Measurements from ENCODE around the gene CCDC66.
A peak's percentile ranks its signal among the peaks of the same experiment; 100 is the strongest.
"Not testable (repeated sequence)": the region's sequence is repeated elsewhere in the genome, so short reads cannot be mapped to it uniquely, and the experiment has no call there.

CCDC66 gene

DNA sequence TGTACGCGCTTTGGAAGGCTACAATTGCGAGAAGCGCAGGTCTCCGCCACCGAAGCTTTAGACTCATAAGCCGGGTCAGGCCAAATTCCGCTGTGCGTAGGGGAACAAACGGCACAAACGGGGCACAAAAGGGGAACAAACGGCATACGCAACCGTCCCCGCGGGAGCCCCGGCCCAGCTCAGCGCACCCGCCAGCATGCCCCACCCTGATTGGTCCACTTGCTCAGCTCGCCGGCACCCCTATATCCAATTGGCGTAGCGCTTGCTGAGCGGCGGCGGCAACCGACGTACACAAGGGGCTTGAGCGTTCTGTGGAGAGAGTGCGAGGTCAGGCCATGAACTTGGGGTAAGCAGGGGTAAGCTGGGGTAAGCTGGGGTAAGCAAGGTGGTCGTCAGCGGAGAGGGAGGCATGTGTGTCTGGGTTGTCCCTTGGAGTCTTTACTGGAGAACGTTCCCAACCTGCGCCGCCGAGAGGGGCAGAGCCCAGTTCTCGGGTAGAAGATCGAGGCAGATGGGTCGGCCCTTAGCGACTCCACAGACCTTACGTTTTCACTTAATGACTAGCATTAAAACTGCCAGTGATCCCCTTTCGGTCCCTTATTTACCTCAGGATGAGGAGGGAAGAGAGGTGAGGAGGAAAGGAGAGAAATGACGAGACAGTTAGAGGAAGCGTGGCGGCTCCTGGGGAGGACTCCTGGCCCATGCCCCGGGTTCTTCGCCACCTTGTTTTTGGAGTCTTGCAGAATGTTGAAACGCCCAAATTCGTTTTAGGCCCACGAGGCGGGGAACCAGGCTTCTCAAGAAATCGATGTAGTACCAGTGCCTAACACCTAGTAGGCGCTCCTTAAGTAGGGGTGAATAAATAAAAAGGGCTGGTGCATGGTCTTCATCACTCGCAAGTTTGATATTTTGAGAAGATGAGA lies at the start of gene CCDC66:
Gene CCDC66 (plus strand): TSS at position 268 of the 923 bp plus-strand sequence. CDS start 68 bp downstream, at position 336.
- Histone ChIP-seq H3K9ac (ENCODE audit: low read depth in 1 of 2, low read length in 2 of 2) (peak within 1 kb of the TSS; percentile 80 to 94), H3K36me3 (ENCODE audit: control insufficient read depth in 2 of 2, insufficient read depth in 2 of 2, low read length in 2 of 2) (peaks cover 5 to 9% of the 10 kb centered on the region in 2 donors), H3K9me3 (ENCODE audit: control insufficient read depth in 2 of 2, low read length in 2 of 2) (no peaks in the 10 kb centered on the region), H3K27me3 (ENCODE audit: control insufficient read depth in 2 of 2, insufficient read depth in 2 of 2, low read length in 2 of 2) (no peaks in the 10 kb centered on the region), H3K4me3 (ENCODE audit: low read length in 2 of 2) (peak within 1 kb of the TSS; percentile 99 to 100), H3K27ac (ENCODE audit: low read depth in 2 of 2, low read length in 2 of 2) (peak within 1 kb of the TSS; percentile 68 to 88), H3K4me1 (ENCODE audit: control insufficient read depth in 2 of 2, insufficient read depth in 2 of 2, low read length in 2 of 2) (peaks cover 5 to 6% of the 10 kb centered on the region in 2 donors)

DNA sequence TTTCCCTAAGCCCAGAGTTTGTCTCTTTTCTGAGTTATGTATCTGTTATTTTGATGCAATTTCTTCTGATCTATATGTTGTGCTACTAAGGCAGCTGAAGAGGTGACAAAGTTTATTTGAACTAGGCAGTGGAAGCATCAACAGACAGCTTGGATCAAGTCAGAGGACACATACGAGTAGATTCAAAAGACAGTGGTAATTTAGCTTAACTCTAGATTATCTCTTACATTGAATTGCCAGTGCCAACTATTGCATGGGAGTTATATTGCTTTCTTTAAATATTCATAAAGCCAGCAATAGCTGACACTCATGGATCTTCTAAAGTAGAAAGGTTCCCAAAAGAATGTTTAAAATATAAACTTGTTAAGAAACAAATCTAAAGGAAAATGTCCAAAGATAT lies 37.3 kb upstream of the CCDC66 start:
- Histone ChIP-seq H3K36me3 (ENCODE audit: control insufficient read depth in 2 of 2, insufficient read depth in 2 of 2, low read length in 2 of 2) (no peaks in the 10 kb centered on the region), H3K9ac (ENCODE audit: low read depth in 1 of 2, low read length in 2 of 2) (no peak overlapping the region), H3K4me1 (ENCODE audit: control insufficient read depth in 2 of 2, insufficient read depth in 2 of 2, low read length in 2 of 2) (no peaks in the 10 kb centered on the region), H3K4me3 (ENCODE audit: low read length in 2 of 2) (no peak overlapping the region), H3K9me3 (ENCODE audit: control insufficient read depth in 2 of 2, low read length in 2 of 2) (no peaks in the 10 kb centered on the region), H3K27ac (ENCODE audit: low read depth in 2 of 2, low read length in 2 of 2) (no peak overlapping the region), H3K27me3 (ENCODE audit: control insufficient read depth in 2 of 2, insufficient read depth in 2 of 2, low read length in 2 of 2) (no peaks in the 10 kb centered on the region)

DNA sequence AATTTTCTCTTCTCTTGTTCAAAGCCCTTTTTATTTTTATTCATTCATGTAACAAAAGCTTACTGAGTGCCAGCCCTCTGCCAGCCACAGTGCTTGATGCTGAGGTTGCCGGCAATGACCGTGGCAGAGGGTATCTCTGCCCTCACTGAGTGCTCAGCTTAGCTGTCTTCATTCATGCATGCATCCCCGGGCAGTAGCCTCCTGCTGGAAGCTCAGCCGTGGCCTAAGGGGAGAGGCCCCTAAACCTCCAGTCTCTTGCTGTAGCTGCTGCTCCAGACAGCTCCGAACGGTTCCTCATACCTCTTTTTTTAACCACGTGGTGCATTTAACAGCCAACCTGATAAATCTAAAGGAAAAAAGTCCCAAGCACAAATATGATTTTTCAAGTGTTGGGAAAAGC lies 34.6 kb upstream of the CCDC66 start:
- Histone ChIP-seq H3K4me1 (ENCODE audit: control insufficient read depth in 2 of 2, insufficient read depth in 2 of 2, low read length in 2 of 2) (peaks cover 0 to 6% of the 10 kb centered on the region in 2 donors), H3K36me3 (ENCODE audit: control insufficient read depth in 2 of 2, insufficient read depth in 2 of 2, low read length in 2 of 2) (no peaks in the 10 kb centered on the region), H3K9ac (ENCODE audit: low read depth in 1 of 2, low read length in 2 of 2) (no peak overlapping the region), H3K4me3 (ENCODE audit: low read length in 2 of 2) (no peak overlapping the region), H3K9me3 (ENCODE audit: control insufficient read depth in 2 of 2, low read length in 2 of 2) (no peaks in the 10 kb centered on the region), H3K27ac (ENCODE audit: low read depth in 2 of 2, low read length in 2 of 2) (no peak overlapping the region), H3K27me3 (ENCODE audit: control insufficient read depth in 2 of 2, insufficient read depth in 2 of 2, low read length in 2 of 2) (no peaks in the 10 kb centered on the region)

DNA sequence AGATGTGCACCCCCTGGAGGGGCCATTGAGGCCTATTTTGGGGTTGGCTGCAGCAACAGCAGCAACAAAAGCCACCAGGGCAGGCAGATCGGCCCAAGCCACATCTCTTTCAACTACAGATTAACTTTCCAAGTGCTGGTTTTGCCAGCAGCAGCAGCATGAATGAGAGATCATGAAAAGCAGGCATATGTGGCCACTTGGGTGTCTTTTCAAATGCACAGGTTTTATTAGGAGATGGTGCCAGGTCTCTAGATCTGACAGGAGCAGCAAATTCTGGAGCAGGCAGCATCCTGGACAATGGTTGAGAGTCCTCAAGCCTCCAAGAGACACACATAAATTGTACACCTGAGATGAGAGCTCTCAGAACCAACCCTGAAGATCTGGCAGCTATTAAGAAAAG lies 31.7 kb upstream of the CCDC66 start:
- H3K4me3 ChIP-seq (ENCODE audit: low read length in 2 of 2): no peak overlapping the region
- no peaks in the 10 kb centered on the region for H3K9me3 ChIP-seq (ENCODE audit: control insufficient read depth in 2 of 2, low read length in 2 of 2)
- H3K27ac ChIP-seq (ENCODE audit: low read depth in 2 of 2, low read length in 2 of 2): no peak overlapping the region
- H3K27me3 ChIP-seq (ENCODE audit: control insufficient read depth in 2 of 2, insufficient read depth in 2 of 2, low read length in 2 of 2): no peaks in the 10 kb centered on the region
- peaks cover 0 to 6% of the 10 kb centered on the region in 2 donors for H3K4me1 ChIP-seq (ENCODE audit: control insufficient read depth in 2 of 2, insufficient read depth in 2 of 2, low read length in 2 of 2)
- H3K9ac ChIP-seq (ENCODE audit: low read depth in 1 of 2, low read length in 2 of 2): no peak overlapping the region
- no peaks in the 10 kb centered on the region for H3K36me3 ChIP-seq (ENCODE audit: control insufficient read depth in 2 of 2, insufficient read depth in 2 of 2, low read length in 2 of 2)

DNA sequence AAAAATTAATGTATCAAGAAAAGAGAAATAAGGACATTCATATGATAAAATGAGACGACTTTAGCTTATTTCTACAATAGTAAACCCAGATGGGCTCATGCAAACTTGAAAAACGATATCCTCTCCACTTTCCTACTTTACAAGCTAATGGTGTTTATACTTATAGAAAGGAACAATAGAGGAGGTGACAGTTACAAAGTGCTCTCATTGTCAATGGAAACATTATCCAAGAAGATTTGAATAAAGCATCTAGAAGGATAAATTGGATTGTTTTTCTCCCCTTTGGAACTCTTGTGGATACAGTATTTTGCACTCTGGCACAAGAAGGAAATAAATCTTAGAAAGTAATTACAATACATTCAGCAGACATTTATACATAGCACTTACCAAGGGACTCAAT lies 20.2 kb upstream of the CCDC66 start:
- peaks cover 2 to 3% of the 10 kb centered on the region in 2 donors for H3K27me3 ChIP-seq (ENCODE audit: control insufficient read depth in 2 of 2, insufficient read depth in 2 of 2, low read length in 2 of 2)
- no peaks in the 10 kb centered on the region for H3K4me1 ChIP-seq (ENCODE audit: control insufficient read depth in 2 of 2, insufficient read depth in 2 of 2, low read length in 2 of 2)
- no peaks in the 10 kb centered on the region for H3K9me3 ChIP-seq (ENCODE audit: control insufficient read depth in 2 of 2, low read length in 2 of 2)
- H3K36me3 ChIP-seq (ENCODE audit: control insufficient read depth in 2 of 2, insufficient read depth in 2 of 2, low read length in 2 of 2): no peaks in the 10 kb centered on the region
- no peak overlapping the region for H3K4me3 ChIP-seq (ENCODE audit: low read length in 2 of 2)
- no peak overlapping the region for H3K9ac ChIP-seq (ENCODE audit: low read depth in 1 of 2, low read length in 2 of 2)
- H3K27ac ChIP-seq (ENCODE audit: low read depth in 2 of 2, low read length in 2 of 2): no peak overlapping the region

DNA sequence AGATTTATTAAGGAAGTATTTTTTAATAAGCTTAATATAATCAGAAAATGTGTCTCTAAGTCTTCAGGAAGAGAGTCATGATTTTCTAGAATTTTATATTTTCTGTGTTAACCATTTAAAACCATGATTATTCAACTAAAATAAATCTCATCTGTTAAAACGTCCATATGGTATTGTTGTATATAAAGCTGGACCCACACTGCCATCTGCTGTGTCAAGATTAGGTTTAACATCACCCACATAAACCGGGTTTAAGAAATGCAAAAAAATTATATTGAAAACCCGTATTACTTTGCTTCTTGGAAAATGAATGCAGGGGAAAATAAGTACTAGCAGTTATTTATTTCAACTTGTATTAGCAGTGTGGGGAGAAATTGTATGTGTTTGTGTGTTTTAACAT lies 9.5 kb upstream of the CCDC66 start:
- Histone ChIP-seq H3K27me3 (ENCODE audit: control insufficient read depth in 2 of 2, insufficient read depth in 2 of 2, low read length in 2 of 2) (no peaks in the 10 kb centered on the region), H3K27ac (ENCODE audit: low read depth in 2 of 2, low read length in 2 of 2) (no peak overlapping the region), H3K4me1 (ENCODE audit: control insufficient read depth in 2 of 2, insufficient read depth in 2 of 2, low read length in 2 of 2) (no peaks in the 10 kb centered on the region), H3K36me3 (ENCODE audit: control insufficient read depth in 2 of 2, insufficient read depth in 2 of 2, low read length in 2 of 2) (no peaks in the 10 kb centered on the region), H3K9ac (ENCODE audit: low read depth in 1 of 2, low read length in 2 of 2) (no peak overlapping the region), H3K4me3 (ENCODE audit: low read length in 2 of 2) (no peak overlapping the region), H3K9me3 (ENCODE audit: control insufficient read depth in 2 of 2, low read length in 2 of 2) (no peaks in the 10 kb centered on the region)

DNA sequence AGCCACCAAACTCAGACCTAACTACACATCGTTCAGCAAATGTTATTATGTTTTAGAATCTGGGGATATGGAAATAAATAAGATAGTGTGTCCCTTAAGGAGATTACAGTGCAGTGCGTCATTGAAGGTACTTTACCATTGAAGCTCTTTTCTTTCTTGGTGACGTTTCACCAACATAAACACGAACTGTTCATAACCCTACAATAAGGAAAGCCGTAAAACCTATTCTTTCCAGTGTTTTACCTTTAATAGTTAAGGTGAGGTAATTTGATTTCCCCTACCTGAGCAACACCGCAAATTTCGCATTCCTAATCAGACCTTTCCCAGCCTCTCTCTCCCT lies 826 bp downstream of the CCDC66 start:
- H3K4me1 ChIP-seq (ENCODE audit: control insufficient read depth in 2 of 2, insufficient read depth in 2 of 2, low read length in 2 of 2): peaks cover 5 to 6% of the 10 kb centered on the region in 2 donors
- H3K27ac ChIP-seq (ENCODE audit: low read depth in 2 of 2, low read length in 2 of 2): peak overlapping the region; percentile 68 to 88
- H3K27me3 ChIP-seq (ENCODE audit: control insufficient read depth in 2 of 2, insufficient read depth in 2 of 2, low read length in 2 of 2): no peaks in the 10 kb centered on the region
- peaks cover 5 to 9% of the 10 kb centered on the region in 2 donors for H3K36me3 ChIP-seq (ENCODE audit: control insufficient read depth in 2 of 2, insufficient read depth in 2 of 2, low read length in 2 of 2)
- no peaks in the 10 kb centered on the region for H3K9me3 ChIP-seq (ENCODE audit: control insufficient read depth in 2 of 2, low read length in 2 of 2)
- H3K9ac ChIP-seq (ENCODE audit: low read depth in 1 of 2, low read length in 2 of 2): peak overlapping the region; percentile 80 to 94
- peak overlapping the region; percentile 99 to 100 for H3K4me3 ChIP-seq (ENCODE audit: low read length in 2 of 2)

DNA sequence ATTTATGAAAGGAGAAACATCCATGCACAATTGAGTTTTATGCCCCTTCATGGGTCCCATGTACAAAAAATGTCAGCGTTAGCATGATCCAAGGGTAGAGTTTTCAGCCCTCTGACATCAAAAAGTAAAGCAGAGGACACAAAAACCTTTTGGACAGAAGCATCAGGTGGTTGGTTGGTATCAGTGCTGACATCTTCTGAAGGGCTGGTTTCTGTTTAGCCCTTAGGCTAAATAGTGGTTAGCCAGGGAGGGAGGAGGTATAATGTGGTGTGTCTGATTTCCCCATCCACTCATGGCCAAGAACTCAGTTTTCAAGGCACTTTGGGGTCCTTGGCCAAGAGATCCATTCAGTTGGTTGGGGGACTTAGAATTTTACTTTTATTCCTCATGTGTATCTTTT lies 16.5 kb downstream of the CCDC66 start:
- Histone ChIP-seq H3K4me3 (ENCODE audit: low read length in 2 of 2) (no peak overlapping the region), H3K27ac (ENCODE audit: low read depth in 2 of 2, low read length in 2 of 2) (no peak overlapping the region), H3K9me3 (ENCODE audit: control insufficient read depth in 2 of 2, low read length in 2 of 2) (no peaks in the 10 kb centered on the region), H3K36me3 (ENCODE audit: control insufficient read depth in 2 of 2, insufficient read depth in 2 of 2, low read length in 2 of 2) (peaks cover 20 to 27% of the 10 kb centered on the region in 2 donors), H3K27me3 (ENCODE audit: control insufficient read depth in 2 of 2, insufficient read depth in 2 of 2, low read length in 2 of 2) (no peaks in the 10 kb centered on the region), H3K4me1 (ENCODE audit: control insufficient read depth in 2 of 2, insufficient read depth in 2 of 2, low read length in 2 of 2) (no peaks in the 10 kb centered on the region), H3K9ac (ENCODE audit: low read depth in 1 of 2, low read length in 2 of 2) (no peak overlapping the region)

DNA sequence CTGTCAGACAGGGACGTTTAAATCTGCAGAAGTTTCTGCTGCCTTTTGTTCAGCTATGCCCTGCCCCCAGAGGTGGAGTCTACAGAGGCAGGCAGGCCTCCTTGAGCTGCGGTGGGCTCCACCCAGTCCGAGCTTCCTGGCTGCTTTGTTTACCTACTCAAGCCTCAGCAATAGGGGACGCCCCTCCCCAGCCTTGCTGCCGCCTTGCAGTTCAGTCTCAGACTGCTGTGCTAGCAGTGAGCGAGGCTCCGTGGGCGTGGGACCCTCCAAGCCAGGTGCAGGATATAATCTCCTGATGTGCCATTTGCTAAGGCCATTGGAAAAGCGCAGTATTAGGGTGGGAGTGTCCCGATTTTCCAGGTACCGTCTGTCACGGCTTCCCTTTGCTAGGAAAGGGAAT lies 25.0 kb downstream of the CCDC66 start:
- not testable (repeated sequence) for H3K4me3 ChIP-seq (ENCODE audit: low read length in 2 of 2); H3K9ac ChIP-seq (ENCODE audit: low read depth in 1 of 2, low read length in 2 of 2); H3K9me3 ChIP-seq (ENCODE audit: control insufficient read depth in 2 of 2, low read length in 2 of 2)

DNA sequence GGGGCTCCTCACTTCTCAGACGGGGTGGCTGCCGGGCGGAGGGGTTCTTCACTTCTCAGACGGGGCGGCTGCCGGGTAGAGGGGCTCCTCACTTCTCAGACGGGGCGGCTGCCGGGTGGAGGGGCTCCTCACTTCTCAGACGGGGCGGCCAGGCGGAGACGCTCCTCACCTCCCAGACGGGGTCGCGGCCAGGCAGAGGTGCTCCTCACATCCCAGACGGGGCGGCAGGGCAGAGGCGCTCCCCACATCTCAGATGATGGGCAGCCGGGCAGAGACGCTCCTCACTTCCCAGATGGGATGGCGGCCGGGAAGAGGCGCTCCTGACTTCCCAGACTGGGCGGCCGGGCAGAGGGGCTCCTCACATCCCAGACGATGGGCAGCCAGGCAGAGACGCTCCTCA lies 27.3 kb downstream of the CCDC66 start:
- not testable (repeated sequence) for H3K9me3 ChIP-seq (ENCODE audit: control insufficient read depth in 2 of 2, low read length in 2 of 2); H3K27ac ChIP-seq (ENCODE audit: low read depth in 2 of 2, low read length in 2 of 2); H3K27me3 ChIP-seq (ENCODE audit: control insufficient read depth in 2 of 2, insufficient read depth in 2 of 2, low read length in 2 of 2); H3K4me3 ChIP-seq (ENCODE audit: low read length in 2 of 2); H3K36me3 ChIP-seq (ENCODE audit: control insufficient read depth in 2 of 2, insufficient read depth in 2 of 2, low read length in 2 of 2); H3K9ac ChIP-seq (ENCODE audit: low read depth in 1 of 2, low read length in 2 of 2); H3K4me1 ChIP-seq (ENCODE audit: control insufficient read depth in 2 of 2, insufficient read depth in 2 of 2, low read length in 2 of 2)

More for the DNA sequence above, 25.0 kb downstream of the CCDC66 start:
- not testable (repeated sequence) for H3K27me3 ChIP-seq (ENCODE audit: control insufficient read depth in 2 of 2, insufficient read depth in 2 of 2, low read length in 2 of 2); H3K36me3 ChIP-seq (ENCODE audit: control insufficient read depth in 2 of 2, insufficient read depth in 2 of 2, low read length in 2 of 2); H3K27ac ChIP-seq (ENCODE audit: low read depth in 2 of 2, low read length in 2 of 2); H3K4me1 ChIP-seq (ENCODE audit: control insufficient read depth in 2 of 2, insufficient read depth in 2 of 2, low read length in 2 of 2)
